Vagina (tissue), 2 donors: Measurements from ENCODE around the gene RBM12.

Source experiments
- POLR2A ChIP-seq, 2 donors: fragments of 450-650 bp; IDR thresholded peaks; one replicate each; pipeline ENCODE4 v1.6.1; 2017; ENCODE audit warnings: antibody characterized with exemption in 2 of 2, mild to moderate bottlenecking in 2 of 2, moderate library complexity in 2 of 2
- POLR2AphosphoS5 ChIP-seq, 2 donors: sonication (generic); formaldehyde crosslinking; IDR thresholded peaks; one replicate each; pipeline ENCODE4 v1.9.0; 2017; ENCODE audit warnings: antibody characterized with exemption in 2 of 2, mild to moderate bottlenecking in 2 of 2, low read depth in 1 of 2; ENCODE audit not compliant: insufficient read depth in 1 of 2
- TF ChIP-seq, protein P1 (sequence below), 3 experiments: fragments of 450-650 bp in 2 of 3; fragments of 200-600 bp in 1 of 3; sonication (generic) in 1 of 3; IDR thresholded peaks; one replicate each; pipeline ENCODE4 v1.5.1; 2017 to 2019; ENCODE audit warnings: antibody characterized with exemption in 3 of 3, mild to moderate bottlenecking in 2 of 3, moderate library complexity in 2 of 3

DNA sequence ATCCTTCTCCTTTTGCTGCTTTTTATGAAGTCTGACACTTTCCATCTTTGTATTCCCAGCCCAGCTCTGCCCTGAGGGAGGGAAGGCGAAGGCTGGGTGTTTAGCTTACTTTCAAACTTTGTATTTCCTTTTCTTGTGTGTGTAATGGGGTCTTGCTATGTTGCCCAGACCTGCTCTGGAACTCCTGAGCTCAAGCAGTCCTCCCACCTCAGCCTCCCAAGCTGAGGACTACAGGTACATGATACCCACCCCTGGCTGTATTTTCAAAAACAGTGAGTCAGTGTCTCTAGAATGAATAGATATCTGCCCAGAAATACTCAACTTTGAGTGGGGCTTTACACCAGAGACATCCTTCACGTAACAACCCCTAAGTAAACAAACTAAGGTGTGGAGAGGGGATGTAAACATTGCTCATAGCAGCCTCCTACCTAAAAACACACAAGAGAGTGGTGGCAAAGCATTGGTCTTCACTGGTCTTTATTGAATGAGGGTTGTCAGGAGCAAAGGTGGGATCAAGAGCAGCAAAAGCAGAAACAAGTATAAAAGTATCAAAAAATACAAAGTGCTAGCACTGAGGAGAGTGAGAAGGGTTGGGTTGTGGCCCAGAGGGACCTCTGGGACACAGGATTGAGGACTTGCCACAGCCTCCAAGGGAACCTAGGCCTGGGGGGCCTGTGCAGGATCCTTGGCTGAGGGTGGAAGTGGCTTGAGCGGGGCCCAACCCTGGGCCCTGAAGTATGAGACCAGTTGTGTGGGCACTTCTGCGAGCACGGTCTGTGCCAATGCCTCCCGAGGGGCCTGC lies 38.9 kb downstream of the RBM12 start:
- TF ChIP-seq, protein P1, sequence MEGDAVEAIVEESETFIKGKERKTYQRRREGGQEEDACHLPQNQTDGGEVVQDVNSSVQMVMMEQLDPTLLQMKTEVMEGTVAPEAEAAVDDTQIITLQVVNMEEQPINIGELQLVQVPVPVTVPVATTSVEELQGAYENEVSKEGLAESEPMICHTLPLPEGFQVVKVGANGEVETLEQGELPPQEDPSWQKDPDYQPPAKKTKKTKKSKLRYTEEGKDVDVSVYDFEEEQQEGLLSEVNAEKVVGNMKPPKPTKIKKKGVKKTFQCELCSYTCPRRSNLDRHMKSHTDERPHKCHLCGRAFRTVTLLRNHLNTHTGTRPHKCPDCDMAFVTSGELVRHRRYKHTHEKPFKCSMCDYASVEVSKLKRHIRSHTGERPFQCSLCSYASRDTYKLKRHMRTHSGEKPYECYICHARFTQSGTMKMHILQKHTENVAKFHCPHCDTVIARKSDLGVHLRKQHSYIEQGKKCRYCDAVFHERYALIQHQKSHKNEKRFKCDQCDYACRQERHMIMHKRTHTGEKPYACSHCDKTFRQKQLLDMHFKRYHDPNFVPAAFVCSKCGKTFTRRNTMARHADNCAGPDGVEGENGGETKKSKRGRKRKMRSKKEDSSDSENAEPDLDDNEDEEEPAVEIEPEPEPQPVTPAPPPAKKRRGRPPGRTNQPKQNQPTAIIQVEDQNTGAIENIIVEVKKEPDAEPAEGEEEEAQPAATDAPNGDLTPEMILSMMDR (IDR thresholded peaks at IDR 0.05) = no peak
- no peak for TF ChIP-seq POLR2AphosphoS5 (IDR thresholded peaks at IDR 0.05; ENCODE audit: insufficient read depth in 1 of 2, low read depth in 1 of 2)
- TF ChIP-seq POLR2A (IDR thresholded peaks at IDR 0.05) = no peak
